ENCODE measurements around the gene CSNK1A1. TPM values are rescaled to one million over a fixed set of nuclear protein-coding genes. Genes with fewer than 3 reads are reported as not detected.
A peak's percentile ranks its signal among the peaks of the same experiment; 100 is the strongest.

The CSNK1A1 gene
- total RNA-seq, 1 donor from 2014 or later: 335 TPM

DNA sequence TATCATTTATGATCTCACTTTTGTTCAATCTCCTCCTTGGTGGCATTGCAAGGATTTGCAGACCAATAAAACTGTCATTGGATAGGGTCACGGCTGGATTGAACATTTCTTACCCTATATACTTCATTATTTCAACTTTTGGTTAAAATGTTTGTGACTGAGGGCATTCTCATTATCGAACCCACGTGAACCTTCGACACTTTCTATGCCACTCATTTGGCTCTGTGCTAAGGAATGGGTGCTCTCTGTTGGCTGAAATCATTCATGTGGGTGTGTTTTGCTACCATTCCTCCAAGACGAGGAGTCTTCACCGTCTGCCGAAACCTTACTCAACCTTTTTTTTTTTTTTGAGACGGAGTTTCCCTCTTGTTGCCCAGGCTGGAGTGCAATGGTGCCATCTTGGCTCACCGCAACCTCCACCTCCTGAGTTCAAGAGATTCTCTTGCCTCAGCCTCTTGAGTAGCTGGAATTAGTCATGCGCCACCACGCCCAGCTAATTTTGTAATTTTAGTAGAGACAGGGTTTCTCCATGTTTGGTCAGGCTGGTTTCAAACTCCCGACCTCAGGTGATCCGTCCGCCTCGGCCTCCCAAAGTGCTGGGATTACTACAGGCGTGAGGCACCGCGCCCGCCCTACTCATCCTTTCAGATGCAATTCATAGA, 62.5 kb downstream of the CSNK1A1 start:
- Mint-ChIP-seq H3K36me3 (peaks cover 4% of the 10 kb centered on the region), H3K27ac (no peak overlapping the region), H3K4me1 (peaks cover 21% of the 10 kb centered on the region), H3K9me3 (no peaks in the 10 kb centered on the region), H3K27me3 (ENCODE audit: insufficient read depth, low read depth) (peaks cover 3% of the 10 kb centered on the region), H3K4me3 (no peak overlapping the region)
- Histone ChIP-seq H3K36me3 (no peaks in the 10 kb centered on the region), H3K4me2 (no peak overlapping the region), H3K79me2 (ENCODE audit: low read depth) (no peaks in the 10 kb centered on the region), H3K9ac (no peak overlapping the region), H3K4me3 (no peak overlapping the region), H2AFZ (replicated peaks) (no peak overlapping the region), H3K9me3 (ENCODE audit: low read depth) (no peaks in the 10 kb centered on the region), H4K20me1 (ENCODE audit: low read depth) (peaks cover 5% of the 10 kb centered on the region), H3K4me1 (no peaks in the 10 kb centered on the region), H3K27me3 (no peaks in the 10 kb centered on the region), H3K27ac (no peak overlapping the region), H3F3A (ENCODE audit: low read depth) (peaks cover 30% of the 10 kb centered on the region)
- TF ChIP-seq, protein P1, sequence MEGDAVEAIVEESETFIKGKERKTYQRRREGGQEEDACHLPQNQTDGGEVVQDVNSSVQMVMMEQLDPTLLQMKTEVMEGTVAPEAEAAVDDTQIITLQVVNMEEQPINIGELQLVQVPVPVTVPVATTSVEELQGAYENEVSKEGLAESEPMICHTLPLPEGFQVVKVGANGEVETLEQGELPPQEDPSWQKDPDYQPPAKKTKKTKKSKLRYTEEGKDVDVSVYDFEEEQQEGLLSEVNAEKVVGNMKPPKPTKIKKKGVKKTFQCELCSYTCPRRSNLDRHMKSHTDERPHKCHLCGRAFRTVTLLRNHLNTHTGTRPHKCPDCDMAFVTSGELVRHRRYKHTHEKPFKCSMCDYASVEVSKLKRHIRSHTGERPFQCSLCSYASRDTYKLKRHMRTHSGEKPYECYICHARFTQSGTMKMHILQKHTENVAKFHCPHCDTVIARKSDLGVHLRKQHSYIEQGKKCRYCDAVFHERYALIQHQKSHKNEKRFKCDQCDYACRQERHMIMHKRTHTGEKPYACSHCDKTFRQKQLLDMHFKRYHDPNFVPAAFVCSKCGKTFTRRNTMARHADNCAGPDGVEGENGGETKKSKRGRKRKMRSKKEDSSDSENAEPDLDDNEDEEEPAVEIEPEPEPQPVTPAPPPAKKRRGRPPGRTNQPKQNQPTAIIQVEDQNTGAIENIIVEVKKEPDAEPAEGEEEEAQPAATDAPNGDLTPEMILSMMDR (IDR thresholded peaks at IDR 0.05): no peak
- TF ChIP-seq EZH2 (IDR thresholded peaks at IDR 0.05): no peak
- no peak for TF ChIP-seq EZH2phosphoT487 (IDR thresholded peaks at IDR 0.05)
- DNase-seq (ENCODE audit: low spot score): no peak

DNA sequence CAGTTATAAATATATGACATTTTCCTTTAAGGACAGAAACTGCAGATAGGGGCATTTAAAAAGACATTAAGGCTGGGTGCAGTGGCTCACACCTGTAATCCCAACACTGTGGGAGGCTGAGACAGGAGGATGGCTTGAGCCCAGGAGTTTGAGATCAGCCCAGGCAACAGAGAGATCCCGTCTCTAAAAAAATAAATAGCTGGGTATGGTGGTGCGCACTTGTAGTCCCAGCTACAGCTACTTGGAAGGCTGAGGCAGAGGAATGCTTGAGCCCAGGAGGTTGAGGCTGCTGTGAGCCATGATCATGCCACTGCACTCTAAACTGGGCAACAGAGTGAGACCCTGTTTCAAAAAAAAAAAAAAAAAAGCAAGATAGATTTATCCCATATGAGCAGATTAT, 63.6 kb downstream of the CSNK1A1 start:
- peaks cover 19% of the 10 kb centered on the region for H3F3A ChIP-seq (ENCODE audit: low read depth)
- no peaks in the 10 kb centered on the region for H3K9me3 ChIP-seq (ENCODE audit: low read depth)
- no peak overlapping the region for H3K27ac ChIP-seq
- H3K36me3 ChIP-seq: no peaks in the 10 kb centered on the region
- H3K4me1 ChIP-seq: no peaks in the 10 kb centered on the region
- no peak overlapping the region for H3K4me2 ChIP-seq
- H3K9me3 Mint-ChIP-seq: no peaks in the 10 kb centered on the region
- H3K4me3 ChIP-seq: no peak overlapping the region
- TF ChIP-seq EZH2 (IDR thresholded peaks at IDR 0.05) (no peak), EZH2phosphoT487 (IDR thresholded peaks at IDR 0.05) (no peak)
- TF ChIP-seq, protein P1 (IDR thresholded peaks at IDR 0.05): no peak
- peaks cover 3% of the 10 kb centered on the region for H4K20me1 ChIP-seq (ENCODE audit: low read depth)
- no peak overlapping the region for H3K4me3 Mint-ChIP-seq
- peaks cover 16% of the 10 kb centered on the region for H3K4me1 Mint-ChIP-seq
- H3K27me3 Mint-ChIP-seq (ENCODE audit: insufficient read depth, low read depth): peaks cover 3% of the 10 kb centered on the region
- no peaks in the 10 kb centered on the region for H3K27me3 ChIP-seq
- H3K9ac ChIP-seq: no peak overlapping the region
- H3K27ac Mint-ChIP-seq: no peak overlapping the region
- no peak for DNase-seq (ENCODE audit: low spot score)
- no peak overlapping the region for H2AFZ ChIP-seq (replicated peaks)
- no peaks in the 10 kb centered on the region for H3K79me2 ChIP-seq (ENCODE audit: low read depth)
- no peaks in the 10 kb centered on the region for H3K36me3 Mint-ChIP-seq

DNA sequence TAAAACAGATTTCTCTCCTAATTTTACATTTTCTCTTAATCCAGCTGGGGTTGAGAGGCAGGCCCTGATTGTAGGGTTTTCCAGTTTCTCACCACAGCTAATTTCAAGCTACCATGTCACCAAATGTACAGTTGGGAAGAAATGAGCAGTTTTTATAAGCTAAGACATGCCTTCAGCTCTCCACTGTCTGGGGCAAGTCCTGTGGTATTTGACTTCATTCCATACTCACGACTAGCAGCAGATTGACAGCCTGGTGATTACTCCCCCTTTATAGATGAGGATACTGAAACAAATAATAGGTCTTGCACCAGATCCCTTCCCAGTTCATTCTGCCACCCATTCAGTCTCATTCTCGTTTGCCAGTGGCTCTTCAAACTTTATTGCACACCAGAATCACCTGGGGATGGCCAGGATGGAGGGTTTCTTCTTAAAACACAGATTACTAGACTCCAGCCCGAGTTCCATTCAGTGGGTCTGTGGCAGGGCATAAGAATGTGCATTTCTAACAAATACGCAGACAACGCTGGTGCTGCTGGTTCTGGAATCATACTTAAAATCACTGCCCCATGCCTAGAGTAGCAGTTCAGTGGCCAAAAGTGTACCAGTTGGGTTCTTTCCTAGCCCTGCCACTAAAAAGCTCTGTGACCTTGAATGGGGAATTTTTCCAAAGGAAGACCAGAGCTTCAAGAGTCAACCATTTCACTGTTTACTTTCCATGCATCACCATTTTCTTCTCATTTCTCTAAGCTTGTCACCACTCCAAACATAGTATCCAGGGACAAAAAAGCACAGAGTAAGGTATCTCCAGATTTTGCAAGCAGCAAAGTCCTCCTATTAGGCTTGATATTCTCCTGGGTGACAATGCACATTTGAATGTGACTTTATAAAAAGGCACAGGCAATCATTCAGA, 64.3 kb downstream of the CSNK1A1 start:
- H4K20me1 ChIP-seq (ENCODE audit: low read depth): no peaks in the 10 kb centered on the region
- H3K27ac ChIP-seq: no peak overlapping the region
- no peak overlapping the region for H2AFZ ChIP-seq (replicated peaks)
- no peak for DNase-seq (ENCODE audit: low spot score)
- no peaks in the 10 kb centered on the region for H3K79me2 ChIP-seq (ENCODE audit: low read depth)
- H3K27ac Mint-ChIP-seq: peak overlapping the region; percentile 85
- H3K4me2 ChIP-seq: no peak overlapping the region
- H3K4me1 ChIP-seq: no peaks in the 10 kb centered on the region
- H3K9me3 Mint-ChIP-seq: no peaks in the 10 kb centered on the region
- peaks cover 16% of the 10 kb centered on the region for H3K4me1 Mint-ChIP-seq
- no peaks in the 10 kb centered on the region for H3K27me3 ChIP-seq
- TF ChIP-seq, protein P1 (IDR thresholded peaks at IDR 0.05): no peak
- no peak for TF ChIP-seq EZH2 (IDR thresholded peaks at IDR 0.05)
- TF ChIP-seq EZH2phosphoT487 (IDR thresholded peaks at IDR 0.05): no peak
- peaks cover 13% of the 10 kb centered on the region for H3F3A ChIP-seq (ENCODE audit: low read depth)
- no peaks in the 10 kb centered on the region for H3K9me3 ChIP-seq (ENCODE audit: low read depth)
- H3K36me3 ChIP-seq: no peaks in the 10 kb centered on the region
- no peaks in the 10 kb centered on the region for H3K36me3 Mint-ChIP-seq
- H3K4me3 Mint-ChIP-seq: no peak overlapping the region
- H3K4me3 ChIP-seq: no peak overlapping the region
- H3K9ac ChIP-seq: no peak overlapping the region
- H3K27me3 Mint-ChIP-seq (ENCODE audit: insufficient read depth, low read depth): peaks cover 3% of the 10 kb centered on the region
